Pancreas (tissue), 10 donors: ENCODE results near the gene LMNA. TPM values are rescaled to one million over a fixed set of nuclear protein-coding genes. Genes with fewer than 3 reads are reported as not detected.

Experiments
- ATAC-seq, 4 donors: fragments of 200-7000 bp; cut with Tn5 transposase; one replicate each; pipeline versions ENCODE4 v1.8.0 to v1.9.1; 2020; ENCODE audit warnings: mild to moderate bottlenecking in 4 of 4, moderate library complexity in 4 of 4
- DNase-seq, 6 donors: peaks; one replicate each; pipeline ENCODE4 v3.0.0-alpha.2; 2020
- FAIRE-seq: peaks from 2 replicates; lab custom pipeline; 2012; peaks lifted over from hg19 to GRCh38; lab: Jason Lieb, UNC
- H3K27ac ChIP-seq, 4 donors: fragments of 200-600 bp; sonication (generic); 1 replicate in 3 of 4; 2 replicates in 1 of 4; pipeline versions ENCODE4 v1.5.0 to v1.8.0; 2020
- H3K27me3 ChIP-seq, 4 donors: fragments of 200-600 bp; one replicate each; pipeline ENCODE4 v1.8.0; 2021
- H3K36me3 ChIP-seq, 3 donors: fragments of 200-600 bp; sonication (generic) in 1 of 3; one replicate each; pipeline versions ENCODE4 v1.5.0 to v1.8.0; 2020 to 2021
- H3K4me1 ChIP-seq, 3 donors: fragments of 200-600 bp; one replicate each; pipeline ENCODE4 v1.8.0; 2021
- H3K4me3 ChIP-seq, 4 donors: fragments of 200-600 bp; sonication (generic) in 2 of 4; one replicate each; pipeline versions ENCODE4 v1.5.0 to v1.8.0; 2020 to 2021
- H3K9me3 ChIP-seq, 4 donors: fragments of 200-600 bp; one replicate each; pipeline ENCODE4 v1.8.0; 2021
- CTCF ChIP-seq, 4 donors: fragments of 200-600 bp; sonication (generic) in 3 of 4; IDR thresholded peaks; one replicate each; pipeline versions ENCODE4 v1.5.0 to v1.8.0; 2021; ENCODE audit warnings: antibody characterized with exemption in 4 of 4
- WGBS, 2 donors: extraction: QIAGEN DNeasy Blood & Tissue Kit; methylation state at CpG; one replicate each; pipeline ENCODE4 v1.1.7; 2013; 5-methylcytosine and 5-hydroxymethylcytosine counted together
- intact Hi-C, 3 donors: fragments of 100-400 bp; cut with DNase I; formaldehyde crosslinking; loops; one replicate each; pipeline versions ENCODE4 v1.11.1 to v1.14.2; 2022
- polyA plus RNA-seq, 2 donors: library from polyadenylated mRNA; stranded (reverse); fragments of 200-250 nt; gene quantifications; one replicate each; pipeline ENCODE4 v1.2.3, GENCODE V29; 2013
- total RNA-seq, 6 donors: library from RNA; stranded (reverse); fragmentation: NEBNext Ultra II Directional in 4 of 6; extraction: Animal tissue kit (Norgen Biotek cat#: 25700) in 4 of 6; gene quantifications; one replicate each; pipeline versions ENCODE4 v1.2.1 to v1.2.4, GENCODE V29; 2021 to 2023
- donor health status: healthy with polysubstance abuse.
- donor health status: DM: no; HTN: no; CAD: no; lungs with moderate emphysema.
- donor health status: DM: no; HTN: no; CAD: no.
- donor health status: control.
- donor health status: control.
- donor health status: Bipolar disorder and iron deficiency.
- donor health status: DM: yes; HTN: yes; CAD: no.
- donor health status: DM: no; HTN: no; CAD: no.
- donor health status: DM: no; HTN: no; CAD: no.
- donor health status: DM: yes; HTN: yes; CAD: no.

The LMNA gene
- total and polyA plus RNA-seq, 8 donors = 59.4 to 119 (median 99.4) TPM

GRCh38 chr1:156160000-156160742 is 45.7 kb downstream of the LMNA start:
- no peak for DNase-seq
- H3K36me3 ChIP-seq = no peaks in the 10 kb centered on the region
- H3K27me3 ChIP-seq = no peaks in the 10 kb centered on the region
- TF ChIP-seq CTCF (IDR thresholded peaks at IDR 0.05) = no peak
- ATAC-seq = peak in 1 of 4 donors; percentile 3
- H3K27ac ChIP-seq = no peak overlapping the region
- H3K4me3 ChIP-seq = peak overlapping the region in 1 of 4 donors; percentile 50
- no peaks in the 10 kb centered on the region for H3K9me3 ChIP-seq
- 76 to 77% methylated on average over 13 of the region's 13 CpGs for WGBS, 2 donors
- no peaks in the 10 kb centered on the region for H3K4me1 ChIP-seq
- FAIRE-seq = no peak
- intact Hi-C loops = loop anchor here in 1 of 3 donors (10.0 kb wide), 1 partner anchor 45 kb away; no protein-coding TSS in a partner anchor

GRCh38 chr1:156160743-156161171 is 46.2 kb downstream of the LMNA start:
- H3K27me3 ChIP-seq = no peaks in the 10 kb centered on the region
- TF ChIP-seq CTCF (IDR thresholded peaks at IDR 0.05) = no peak
- H3K4me1 ChIP-seq = no peaks in the 10 kb centered on the region
- peak; percentile 80 to 89 (median 86) for ATAC-seq
- H3K36me3 ChIP-seq = no peaks in the 10 kb centered on the region
- WGBS, 2 donors = 20 to 29% methylated on average over 15 to 21 of the region's 22 CpGs
- H3K4me3 ChIP-seq = peak overlapping the region in 2 of 4 donors; percentile 35 to 50
- no peak overlapping the region for H3K27ac ChIP-seq
- FAIRE-seq = no peak
- H3K9me3 ChIP-seq = no peaks in the 10 kb centered on the region
- peak; percentile 63 to 81 (median 76) for DNase-seq
- intact Hi-C loops = no loop called here

GRCh38 chr1:156162430-156163037 is 48.0 kb downstream of the LMNA start:
- WGBS, 2 donors = 83 to 85% methylated on average over 5 of the region's 5 CpGs
- TF ChIP-seq CTCF (IDR thresholded peaks at IDR 0.05) = no peak
- ATAC-seq (no peak), DNase-seq (no peak), FAIRE-seq (no peak)
- Histone ChIP-seq H3K27me3 (no peaks in the 10 kb centered on the region), H3K4me1 (no peaks in the 10 kb centered on the region), H3K36me3 (no peaks in the 10 kb centered on the region), H3K9me3 (no peaks in the 10 kb centered on the region), H3K27ac (no peak overlapping the region), H3K4me3 (no peak overlapping the region)
- intact Hi-C loops = no loop called here

GRCh38 chr1:156163712-156164111 is 49.2 kb downstream of the LMNA start:
- no peaks in the 10 kb centered on the region for H3K9me3 ChIP-seq
- H3K4me3 ChIP-seq = no peak overlapping the region
- no peaks in the 10 kb centered on the region for H3K36me3 ChIP-seq
- FAIRE-seq = no peak
- no peak overlapping the region for H3K27ac ChIP-seq
- ATAC-seq = no peak
- no peaks in the 10 kb centered on the region for H3K4me1 ChIP-seq
- intact Hi-C loops = no loop called here
- no peak for TF ChIP-seq CTCF (IDR thresholded peaks at IDR 0.05)
- WGBS, 2 donors = 76% methylated on average over 1 of the region's 1 CpG
- DNase-seq = no peak
- no peaks in the 10 kb centered on the region for H3K27me3 ChIP-seq
